Mucosa of descending colon (tissue), 3 donors: Measurements from ENCODE around the gene COX8A. TPM values are rescaled to one million over a fixed set of nuclear protein-coding genes. Genes with fewer than 3 reads are reported as not detected.

Experiments
- ATAC-seq: fragments of 200-7000 bp; cut with Tn5 transposase; one replicate; pipeline ENCODE4 v1.9.1; 2020; ENCODE audit warnings: mild to moderate bottlenecking, moderate library complexity
- DNase-seq, 3 donors: peaks; one replicate each; pipeline ENCODE4 v3.0.0-alpha.2; 2020
- H3K36me3 ChIP-seq: fragments of 200-600 bp; one replicate; pipeline ENCODE4 v1.8.0; 2021; ENCODE audit warnings: low read depth, mild to moderate bottlenecking
- H3K4me1 ChIP-seq: fragments of 200-600 bp; one replicate; pipeline ENCODE4 v1.8.0; 2021; ENCODE audit warnings: low read depth, mild to moderate bottlenecking
- H3K4me3 ChIP-seq: fragments of 200-600 bp; one replicate; pipeline ENCODE4 v1.8.0; 2021; ENCODE audit warnings: mild to moderate bottlenecking
- H3K9me3 ChIP-seq: fragments of 200-600 bp; one replicate; pipeline ENCODE4 v1.8.0; 2021; ENCODE audit warnings: mild to moderate bottlenecking
- CTCF ChIP-seq: fragments of 200-600 bp; IDR thresholded peaks from one replicate; pipeline ENCODE4 v1.8.0; 2022; ENCODE audit warnings: antibody characterized with exemption, mild to moderate bottlenecking
- intact Hi-C, 2 donors: fragments of 100-400 bp; cut with DNase I in 1 of 2; cut with micrococcal nuclease in 1 of 2; formaldehyde crosslinking; loops; one replicate each; pipeline versions ENCODE4 v1.11.0 to v1.11.1; 2022; cut with DNase I, micrococcal nuclease
- long read RNA-seq, 2 donors: library from polyadenylated mRNA; unstranded; transcript quantifications; one replicate each; pipeline ENCODE4 v2.0.0, GENCODE V29; 2019 to 2021
- total RNA-seq, 3 donors: library from RNA; stranded (reverse); fragmentation: NEBNext Ultra II Directional in 2 of 3; extraction: Animal tissue kit (Norgen Biotek cat#: 25700) in 2 of 3; gene quantifications; one replicate each; pipeline versions ENCODE4 v1.2.1 to v1.2.4, GENCODE V29; 2021 to 2023
- donor health status: DM: no; HTN: no; CAD: no; lungs with moderate emphysema.
- donor health status: DM: no; HTN: no; CAD: no.
- donor health status: DM: no; HTN: yes; CAD: no.

COX8A gene
- 100 to 1,000 TPM; 412 to 707 (median 630) TPM for total RNA-seq
- long read RNA-seq, donor 1, transcript COX8A-201 (2 exons, 507 nt) = major isoform, 136 of 138 reads
- long read RNA-seq, donor 1, partial matches to known transcripts = 0 of 138 reads
- long read RNA-seq, donor 1, other reads (novel, unspliced or antisense) = 2 of 138 reads
- long read RNA-seq, donor 2, transcript COX8A-201 (2 exons, 507 nt) = major isoform, 441 of 442 reads
- long read RNA-seq, donor 2, partial matches to known transcripts = 0 of 442 reads
- long read RNA-seq, donor 2, other reads (novel, unspliced or antisense) = 1 of 442 reads

- peak within 1 kb of the TSS; percentile 98 for H3K4me3 ChIP-seq
- peak; percentile 98 for ATAC-seq
Measured at GRCh38 chr11:63974259-63975143, at the start of gene COX8A. TSS of gene COX8A (plus strand) at chr11:63974620. CDS start at chr11:63974681, 61 bp downstream.

GRCh38 chr11:63929616-63930015 lies 44.8 kb upstream of the COX8A start:
- no peak for TF ChIP-seq CTCF
- no peak for ATAC-seq
- no peaks in the 10 kb centered on the region for H3K36me3 ChIP-seq
- DNase-seq = no peak
- intact Hi-C loops = no loop called here
- H3K9me3 ChIP-seq = no peaks in the 10 kb centered on the region
- no peak overlapping the region for H3K4me3 ChIP-seq
- no peaks in the 10 kb centered on the region for H3K4me1 ChIP-seq

More at GRCh38 chr11:63974259-63975143, at the start of gene COX8A:
- intact Hi-C loops = no loop called here
- DNase-seq = peak; percentile 94 to 99 (median 97)
- Histone ChIP-seq H3K9me3 (no peaks in the 10 kb centered on the region), H3K4me1 (peaks cover 13% of the 10 kb centered on the region), H3K36me3 (no peaks in the 10 kb centered on the region)
- no peak for TF ChIP-seq CTCF

- no peak for TF ChIP-seq CTCF
- intact Hi-C loops = no loop called here
- Histone ChIP-seq H3K4me3 (no peak overlapping the region), H3K36me3 (no peaks in the 10 kb centered on the region), H3K9me3 (no peaks in the 10 kb centered on the region), H3K4me1 (no peaks in the 10 kb centered on the region)
- DNase-seq (no peak), ATAC-seq (no peak)
Measured at GRCh38 chr11:63931045-63931444, 43.4 kb upstream of the COX8A start.

- Histone ChIP-seq H3K9me3 (no peaks in the 10 kb centered on the region), H3K4me1 (no peaks in the 10 kb centered on the region), H3K4me3 (no peak overlapping the region), H3K36me3 (no peaks in the 10 kb centered on the region)
- ATAC-seq = no peak
- no peak for TF ChIP-seq CTCF
- intact Hi-C loops = no loop called here
- DNase-seq = no peak
Measured at GRCh38 chr11:63931876-63932275, 42.5 kb upstream of the COX8A start.

GRCh38 chr11:63933459-63933858 lies 41.0 kb upstream of the COX8A start:
- no peaks in the 10 kb centered on the region for H3K9me3 ChIP-seq
- ATAC-seq (no peak), DNase-seq (no peak)
- intact Hi-C loops = no loop called here
- no peak for TF ChIP-seq CTCF
- no peak overlapping the region for H3K4me3 ChIP-seq
- H3K4me1 ChIP-seq = no peaks in the 10 kb centered on the region
- no peaks in the 10 kb centered on the region for H3K36me3 ChIP-seq
